PC-9 (cell line): ENCODE measurements around the gene PCSK5.

ENCODE experiments used
- EZH2 ChIP-seq: fragments of 200-600 bp; sonication (generic); IDR thresholded peaks from 2 replicates; pipeline ENCODE4 v1.8.0; 2017; ENCODE audit warnings: antibody characterized with exemption, low read depth
- TF ChIP-seq, protein P1 (sequence below): fragments of 200-600 bp; sonication (generic); conservative IDR thresholded peaks from 2 replicates; pipeline ENCODE4 v1.6.1; 2017; ENCODE audit warnings: mixed run types, antibody characterized with exemption, mild to moderate bottlenecking, moderate library complexity

DNA sequence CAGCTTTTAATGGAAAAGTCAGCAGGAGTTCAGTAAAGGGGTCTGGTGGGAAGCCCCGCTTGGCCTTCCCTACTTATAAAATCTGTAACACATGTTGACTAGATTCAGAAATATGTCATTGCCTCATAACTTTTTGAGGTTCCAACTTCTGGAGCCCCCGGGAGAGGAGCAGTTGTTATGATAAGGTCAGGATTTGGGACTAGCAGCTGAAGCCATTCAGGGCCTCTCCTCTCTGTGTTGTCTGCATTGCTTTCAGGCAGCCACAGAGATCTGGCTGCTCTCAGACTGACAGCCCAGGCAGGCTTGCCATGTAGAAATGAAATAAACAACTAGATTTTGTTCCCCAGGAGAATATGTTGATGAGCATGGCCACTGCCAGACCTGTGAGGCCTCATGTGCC lies 336.7 kb downstream of the PCSK5 start:
- TF ChIP-seq, protein P1, sequence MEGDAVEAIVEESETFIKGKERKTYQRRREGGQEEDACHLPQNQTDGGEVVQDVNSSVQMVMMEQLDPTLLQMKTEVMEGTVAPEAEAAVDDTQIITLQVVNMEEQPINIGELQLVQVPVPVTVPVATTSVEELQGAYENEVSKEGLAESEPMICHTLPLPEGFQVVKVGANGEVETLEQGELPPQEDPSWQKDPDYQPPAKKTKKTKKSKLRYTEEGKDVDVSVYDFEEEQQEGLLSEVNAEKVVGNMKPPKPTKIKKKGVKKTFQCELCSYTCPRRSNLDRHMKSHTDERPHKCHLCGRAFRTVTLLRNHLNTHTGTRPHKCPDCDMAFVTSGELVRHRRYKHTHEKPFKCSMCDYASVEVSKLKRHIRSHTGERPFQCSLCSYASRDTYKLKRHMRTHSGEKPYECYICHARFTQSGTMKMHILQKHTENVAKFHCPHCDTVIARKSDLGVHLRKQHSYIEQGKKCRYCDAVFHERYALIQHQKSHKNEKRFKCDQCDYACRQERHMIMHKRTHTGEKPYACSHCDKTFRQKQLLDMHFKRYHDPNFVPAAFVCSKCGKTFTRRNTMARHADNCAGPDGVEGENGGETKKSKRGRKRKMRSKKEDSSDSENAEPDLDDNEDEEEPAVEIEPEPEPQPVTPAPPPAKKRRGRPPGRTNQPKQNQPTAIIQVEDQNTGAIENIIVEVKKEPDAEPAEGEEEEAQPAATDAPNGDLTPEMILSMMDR = no peak
- TF ChIP-seq EZH2 = no peak
